Fibroblast of lung (primary cell): ENCODE results near the gene LRRC61. TPM values are rescaled to one million over a fixed set of nuclear protein-coding genes. Genes with fewer than 3 reads are reported as not detected.

ENCODE experiments used
- DNase-seq, 2 donors: peaks; one replicate each; pipeline versions ENCODE4 v3.0.0 to v3.0.0-alpha.2; 2010; ENCODE audit warnings: low read depth in 2 of 2
- H2AFZ ChIP-seq: 2 replicates; pipeline ENCODE4 v1.5.1; 2012; ENCODE audit warnings: low read length, control low read depth, inconsistent platforms
- H3K27ac ChIP-seq: 2 replicates; pipeline ENCODE4 v1.5.1; 2011; ENCODE audit warnings: low read length, control low read depth; ENCODE audit not compliant: insufficient read depth
- H3K27me3 ChIP-seq: 2 replicates; pipeline ENCODE4 v1.5.1; 2011; ENCODE audit warnings: mild to moderate bottlenecking, low read length; ENCODE audit not compliant: control insufficient read depth, insufficient read depth
- H3K36me3 ChIP-seq: 2 replicates; pipeline ENCODE4 v1.5.1; 2011; ENCODE audit warnings: low read length; ENCODE audit not compliant: control insufficient read depth, insufficient read depth
- H3K4me1 ChIP-seq: 2 replicates; pipeline ENCODE4 v1.5.1; 2011; ENCODE audit warnings: low read length; ENCODE audit not compliant: control insufficient read depth, insufficient read depth; ENCODE audit errors: extremely low read depth
- H3K4me2 ChIP-seq: 2 replicates; pipeline ENCODE4 v1.5.1; 2011; ENCODE audit warnings: low read length, control low read depth; ENCODE audit not compliant: insufficient read depth; ENCODE audit errors: extremely low read depth
- H3K4me3 ChIP-seq, 4 experiments: fragments of 200-600 bp in 1 of 4; sonication (generic) in 1 of 4; replicated peaks in 1 of 4; 2 replicates each; pipeline ENCODE4 v1.5.1; 2011 to 2016; ENCODE audit warnings: low read length in 4 of 4, low read depth in 3 of 4, mild to moderate bottlenecking in 3 of 4, control low read depth in 2 of 4, inconsistent platforms in 1 of 4, mixed read lengths in 1 of 4; ENCODE audit not compliant: insufficient read depth in 1 of 4; ENCODE audit errors: control extremely low read depth in 1 of 4
- H3K79me2 ChIP-seq: 2 replicates; pipeline ENCODE4 v1.5.1; 2012; ENCODE audit warnings: mild to moderate bottlenecking, low read length, inconsistent platforms; ENCODE audit not compliant: control insufficient read depth, insufficient read depth
- H3K9ac ChIP-seq: 2 replicates; pipeline ENCODE4 v1.5.1; 2011; ENCODE audit warnings: mild to moderate bottlenecking, low read length, control low read depth; ENCODE audit not compliant: insufficient read depth
- H3K9me3 ChIP-seq: 2 replicates; pipeline ENCODE4 v1.5.1; 2012; ENCODE audit warnings: low read depth, low read length; ENCODE audit not compliant: control insufficient read depth, insufficient read depth
- H4K20me1 ChIP-seq: 2 replicates; pipeline ENCODE4 v1.5.1; 2011; ENCODE audit warnings: low read length; ENCODE audit not compliant: control insufficient read depth, insufficient read depth; ENCODE audit errors: extremely low read depth
- CTCF ChIP-seq, 2 donors: IDR thresholded peaks in 1 of 2; conservative IDR thresholded peaks in 1 of 2; 1 replicate in 1 of 2; 2 replicates in 1 of 2; pipeline ENCODE4 v1.5.1; 2011 to 2012; ENCODE audit warnings: low read length in 2 of 2, control low read depth in 1 of 2, inconsistent platforms in 1 of 2, low read depth in 1 of 2, mild to moderate bottlenecking in 1 of 2
- EZH2 ChIP-seq: IDR thresholded peaks from 2 replicates; pipeline ENCODE4 v1.5.1; 2012; ENCODE audit warnings: low read length, control low read depth, mild to moderate bottlenecking; ENCODE audit errors: missing control alignments
- polyA plus RNA-seq, 2 donors: library from polyadenylated mRNA; depleted of rRNA in 1 of 2; stranded (reverse) in 1 of 2; unstranded in 1 of 2; fragments of >200 nt; gene quantifications; 2 replicates each; pipeline ENCODE4 v1.2.1, GENCODE V29; 2011 to 2012; ENCODE audit warnings: missing spikeins in 1 of 2
- total RNA-seq: library from RNA; depleted of rRNA; stranded (reverse); fragments of >200 nt; gene quantifications from 2 replicates; pipeline ENCODE4 v1.2.1, GENCODE V29; 2014

LRRC61 gene
- total and polyA plus RNA-seq, 2 donors (not counting 1 experiment from before 2014, with no cell fraction given) = 0.03 to 0.33 TPM

GRCh38 chr7:150369748-150370501 is 46.8 kb downstream of the LRRC61 start:
- DNase-seq = no peak
- Histone ChIP-seq H2AFZ (no peak overlapping the region), H3K9me3 (no peaks in the 10 kb centered on the region), H3K36me3 (peaks cover 19% of the 10 kb centered on the region), H3K79me2 (peaks cover 40% of the 10 kb centered on the region), H3K4me3 (peak overlapping the region; percentile 71 to 85 (median 78)), H3K9ac (peak overlapping the region; percentile 77), H3K27ac (peak overlapping the region; percentile 81), H4K20me1 (no peaks in the 10 kb centered on the region), H3K4me2 (peak overlapping the region; percentile 97), H3K27me3 (no peaks in the 10 kb centered on the region), H3K4me1 (peaks cover 10% of the 10 kb centered on the region)
- TF ChIP-seq EZH2 = no peak
- TF ChIP-seq CTCF (conservative IDR thresholded peaks at IDR 0.05 in 1 of 2, IDR thresholded peaks at IDR 0.05 in 1 of 2; ENCODE audit: low read depth in 1 of 2, low read length in 2 of 2) = no peak

- Histone ChIP-seq H3K79me2 (peaks cover 40% of the 10 kb centered on the region), H3K27ac (peak overlapping the region; percentile 81), H4K20me1 (no peaks in the 10 kb centered on the region), H3K4me2 (peak overlapping the region; percentile 97), H3K9ac (no peak overlapping the region), H2AFZ (no peak overlapping the region), H3K4me3 (peak overlapping the region in 2 of 4 experiments; percentile 5 to 75), H3K27me3 (no peaks in the 10 kb centered on the region), H3K36me3 (peaks cover 19% of the 10 kb centered on the region), H3K9me3 (no peaks in the 10 kb centered on the region), H3K4me1 (peaks cover 10% of the 10 kb centered on the region)
- peak in 1 of 2 donors; percentile 83 for DNase-seq
- no peak for TF ChIP-seq EZH2
- no peak for TF ChIP-seq CTCF (conservative IDR thresholded peaks at IDR 0.05 in 1 of 2, IDR thresholded peaks at IDR 0.05 in 1 of 2; ENCODE audit: low read depth in 1 of 2, low read length in 2 of 2)
Measured at GRCh38 chr7:150370612-150371071, 47.5 kb downstream of the LRRC61 start.

- H3K4me1 ChIP-seq = peaks cover 10% of the 10 kb centered on the region
- H4K20me1 ChIP-seq = no peaks in the 10 kb centered on the region
- H2AFZ ChIP-seq = no peak overlapping the region
- no peak for TF ChIP-seq CTCF (conservative IDR thresholded peaks at IDR 0.05 in 1 of 2, IDR thresholded peaks at IDR 0.05 in 1 of 2; ENCODE audit: low read depth in 1 of 2, low read length in 2 of 2)
- peak overlapping the region in 1 of 4 experiments; percentile 75 for H3K4me3 ChIP-seq
- no peaks in the 10 kb centered on the region for H3K27me3 ChIP-seq
- peak overlapping the region; percentile 39 for H3K9ac ChIP-seq
- peak overlapping the region; percentile 81 for H3K27ac ChIP-seq
- peaks cover 40% of the 10 kb centered on the region for H3K79me2 ChIP-seq
- peak overlapping the region; percentile 97 for H3K4me2 ChIP-seq
- peaks cover 19% of the 10 kb centered on the region for H3K36me3 ChIP-seq
- DNase-seq = no peak
- H3K9me3 ChIP-seq = no peaks in the 10 kb centered on the region
Measured at GRCh38 chr7:150371131-150371995, 48.2 kb downstream of the LRRC61 start.
